ENCODE results near the gene MCTP1. TPM values are rescaled to one million over a fixed set of nuclear protein-coding genes. Genes with fewer than 3 reads are reported as not detected.

MCTP1 gene
- total and polyA plus RNA-seq, 10 of the 15 experiments (the other 5 are each of a cell fraction or from before 2014, with no cell fraction given): 12.6 to 45.9 (median 18.8) TPM

- Histone ChIP-seq H4K20me1 (ENCODE audit: control insufficient read depth, insufficient read depth) (no peaks in the 10 kb centered on the region), H2AFZ (ENCODE audit: control insufficient read depth, low read depth, low read length) (no peak overlapping the region), H3K9ac (ENCODE audit: control insufficient read depth, insufficient read depth, low read length) (no peak overlapping the region), H3K79me2 (ENCODE audit: control insufficient read depth, insufficient read depth, low read length) (no peaks in the 10 kb centered on the region), H3K4me3 (no peak overlapping the region), H3K9me3 (replicated peaks; ENCODE audit: control insufficient read depth, insufficient read depth, low read length) (no peaks in the 10 kb centered on the region; the same call in 2 of the 3 replicates), H3K4me2 (ENCODE audit: control insufficient read depth, insufficient read depth) (no peak overlapping the region), H3K27ac (ENCODE audit: control insufficient read depth, insufficient read depth) (no peak overlapping the region), H3K36me3 (ENCODE audit: control insufficient read depth in 2 of 2, insufficient read depth in 2 of 2, low read length in 1 of 2) (no peaks in the 10 kb centered on the region), H3K27me3 (replicated peaks in 1 of 2; ENCODE audit: control insufficient read depth in 2 of 2, insufficient read depth in 2 of 2, low read length in 1 of 2) (no peaks in the 10 kb centered on the region; a peak in 1 of 4 replicates), H3K4me1 (ENCODE audit: control insufficient read depth, insufficient read depth, low read length) (no peaks in the 10 kb centered on the region)
- TF ChIP-seq SIX5 (IDR thresholded peaks at IDR 0.05; ENCODE audit: low read depth, low read length, severe bottlenecking) (no peak), SREBF1 (IDR thresholded peaks at IDR 0.05; ENCODE audit: low read length) (no peak), PKNOX1 (IDR thresholded peaks at IDR 0.05) (no peak), BCL3 (IDR thresholded peaks at IDR 0.05; ENCODE audit: borderline replicate concordance, insufficient read depth, low read depth, low read length, poor library complexity, severe bottlenecking) (no peak), USF2 (IDR thresholded peaks at IDR 0.05; ENCODE audit: borderline replicate concordance, low read depth, low read length) (no peak)
- CTCF ChIA-PET: interaction anchor here (0.5 to 7.4 kb wide), 7 partner anchors 21 to 221 kb away, joined by 3 to 64 read pairs (median 3); no protein-coding TSS in a partner anchor
- SMC1A ChIA-PET (ENCODE audit: uncharacterized antibody, unreplicated experiment): interaction anchor here (1.0 to 2.3 kb wide), 4 partner anchors 50 to 209 kb away, joined by 3 to 26 read pairs (median 4); no protein-coding TSS in a partner anchor
- intact Hi-C loops (cut with micrococcal nuclease; ENCODE audit: unreplicated experiment) (no loop called here), in situ Hi-C loops (cut with MboI) (no loop called here)
- POLR2A ChIA-PET: no interaction called here
- FAIRE-seq: peak; percentile 59
- RAD21 ChIA-PET (ENCODE audit: unreplicated experiment): interaction anchor here (0.6 to 2.1 kb wide), 4 partner anchors 102 to 209 kb away, joined by 3 to 9 read pairs (median 3); no protein-coding TSS in a partner anchor
- no peak for DNase-seq (ENCODE audit: low read depth, low spot score)
- 25% methylated on average over 4 of the region's 4 CpGs for WGBS (ENCODE audit: insufficient coverage, insufficient replicate concordance, low lambda C conversion rate, missing lambda C conversion rate)
- no peak for ATAC-seq
- BruUV-seq (replicated peaks): no TSS peak
These were observed 107.4 kb downstream of the MCTP1 start for GRCh38 chr5:95177456-95177855.

Measured in GM12878 (cell line).